Stimulated activated CD4-positive, alpha-beta T cell treated with anti-CD3 and anti-CD28 coated beads, TNF-alpha, amount 100 ng/mL, for 4 hours (primary cell): ENCODE measurements around the gene OSM.

Source experiments
- DNase-seq, 3 experiments: peaks; one replicate each; pipeline ENCODE4 v3.0.0-alpha.2; 2020; ENCODE audit warnings: low read depth in 3 of 3

The OSM gene

GRCh38 chr22:30263883-30264282, 2.8 kb downstream of the OSM start:
- DNase-seq: no peak

DNA sequence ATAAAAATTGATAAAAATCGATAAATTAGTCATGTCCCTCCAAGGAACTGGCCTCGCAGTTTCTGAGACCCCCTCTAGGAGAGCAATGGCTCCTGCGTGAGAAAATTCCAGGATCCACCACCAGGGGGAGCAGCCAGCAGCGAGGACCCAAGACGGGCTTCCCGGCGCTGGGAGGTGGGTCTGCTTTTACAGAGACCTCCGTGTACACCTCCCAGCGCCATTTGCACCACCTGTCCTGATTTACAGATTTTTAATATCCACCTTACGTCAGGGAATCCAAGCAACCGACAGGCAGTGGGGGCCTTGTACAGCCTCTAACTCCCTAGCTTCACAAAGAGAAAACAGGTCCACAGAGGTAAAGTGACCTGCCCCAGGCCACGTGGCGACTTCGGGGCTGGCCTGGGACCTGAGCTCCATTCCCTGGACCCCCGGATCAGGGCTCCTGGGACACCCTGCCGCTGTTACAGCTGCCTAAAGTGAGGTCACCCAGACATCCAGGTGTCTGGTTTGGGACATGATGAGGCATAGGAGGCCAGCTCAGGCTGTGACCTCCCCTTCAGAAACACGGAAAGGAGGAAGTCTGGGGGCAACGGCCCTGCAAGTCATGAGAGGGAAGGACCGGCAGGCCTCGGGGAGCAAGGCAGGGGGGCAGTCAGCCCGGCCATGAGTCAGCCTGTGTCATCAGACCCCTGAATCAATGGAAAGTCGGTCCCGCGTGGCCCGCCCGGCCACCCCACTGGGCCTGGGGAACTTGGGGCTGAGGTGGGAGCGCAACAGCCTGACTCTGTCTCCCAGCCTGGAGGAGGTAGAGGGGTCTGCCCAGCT, 3.5 kb downstream of the OSM start:
- peak; percentile 63 to 73 (median 69) for DNase-seq

GRCh38 chr22:30262112-30262511, 4.5 kb downstream of the OSM start:
- DNase-seq: no peak

DNA sequence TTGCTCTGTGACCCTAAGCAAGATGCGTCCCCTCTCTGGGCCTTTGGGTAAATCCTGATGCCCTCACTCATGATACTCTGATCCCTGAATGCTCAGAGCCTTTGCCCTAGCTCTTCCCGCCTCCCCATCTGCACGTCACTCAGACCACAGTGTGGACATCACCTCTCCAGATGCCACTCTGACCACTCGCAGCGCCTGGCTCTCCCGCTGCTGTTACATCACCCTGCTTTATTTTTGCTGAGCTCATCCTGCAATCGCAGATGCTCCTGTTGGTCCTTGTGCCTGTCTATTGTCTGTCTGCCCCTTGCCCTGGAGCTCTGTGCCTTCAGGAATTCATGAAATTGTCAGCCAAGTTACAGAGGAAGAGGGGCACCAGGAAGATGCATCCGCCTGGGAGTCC, 5.5 kb downstream of the OSM start:
- no peak for DNase-seq

GRCh38 chr22:30260682-30261081, 6.0 kb downstream of the OSM start:
- no peak for DNase-seq

DNA sequence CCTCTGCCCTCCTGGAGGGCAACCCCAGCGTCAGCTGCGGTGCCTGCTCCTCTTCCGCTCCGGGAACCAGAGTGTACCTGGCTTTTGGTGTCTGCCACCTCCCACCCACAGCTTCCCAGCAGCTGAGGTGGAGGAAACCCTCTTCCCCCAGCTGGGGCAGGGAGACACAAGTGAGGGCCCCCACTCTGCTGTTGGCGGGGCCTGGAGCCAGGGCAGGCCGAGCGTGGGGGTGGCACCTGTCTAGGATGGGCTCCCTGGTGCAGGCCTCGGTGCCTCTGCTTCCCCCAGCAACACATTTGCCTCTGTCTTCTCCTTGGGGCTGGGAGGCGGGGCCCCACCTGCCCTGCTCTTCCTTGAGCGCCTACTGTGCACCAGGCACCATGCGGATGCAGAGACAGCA, 6.4 kb downstream of the OSM start:
- DNase-seq: no peak

DNA sequence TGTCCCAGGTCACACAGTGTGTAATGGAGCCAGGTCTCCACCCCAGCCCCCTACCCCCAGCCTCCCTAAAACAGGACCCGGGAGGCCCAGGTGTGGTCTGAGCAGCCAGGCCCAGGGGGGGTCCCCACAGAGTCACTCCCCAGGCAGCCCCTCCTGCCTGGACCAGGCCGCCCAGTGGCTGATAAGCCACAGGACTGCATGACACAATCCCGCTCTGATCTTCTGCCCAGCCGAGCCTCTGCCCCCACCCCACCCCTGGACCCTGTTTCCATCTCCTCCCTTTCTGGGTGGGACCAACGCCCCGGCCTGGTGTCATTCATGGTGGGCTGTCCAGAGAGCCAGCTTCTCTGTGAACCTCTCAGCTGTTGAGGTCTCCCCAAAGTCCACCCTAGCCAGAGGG, 12.3 kb downstream of the OSM start:
- DNase-seq: no peak

GRCh38 chr22:30253205-30253852, 13.3 kb downstream of the OSM start:
- DNase-seq: no peak

DNA sequence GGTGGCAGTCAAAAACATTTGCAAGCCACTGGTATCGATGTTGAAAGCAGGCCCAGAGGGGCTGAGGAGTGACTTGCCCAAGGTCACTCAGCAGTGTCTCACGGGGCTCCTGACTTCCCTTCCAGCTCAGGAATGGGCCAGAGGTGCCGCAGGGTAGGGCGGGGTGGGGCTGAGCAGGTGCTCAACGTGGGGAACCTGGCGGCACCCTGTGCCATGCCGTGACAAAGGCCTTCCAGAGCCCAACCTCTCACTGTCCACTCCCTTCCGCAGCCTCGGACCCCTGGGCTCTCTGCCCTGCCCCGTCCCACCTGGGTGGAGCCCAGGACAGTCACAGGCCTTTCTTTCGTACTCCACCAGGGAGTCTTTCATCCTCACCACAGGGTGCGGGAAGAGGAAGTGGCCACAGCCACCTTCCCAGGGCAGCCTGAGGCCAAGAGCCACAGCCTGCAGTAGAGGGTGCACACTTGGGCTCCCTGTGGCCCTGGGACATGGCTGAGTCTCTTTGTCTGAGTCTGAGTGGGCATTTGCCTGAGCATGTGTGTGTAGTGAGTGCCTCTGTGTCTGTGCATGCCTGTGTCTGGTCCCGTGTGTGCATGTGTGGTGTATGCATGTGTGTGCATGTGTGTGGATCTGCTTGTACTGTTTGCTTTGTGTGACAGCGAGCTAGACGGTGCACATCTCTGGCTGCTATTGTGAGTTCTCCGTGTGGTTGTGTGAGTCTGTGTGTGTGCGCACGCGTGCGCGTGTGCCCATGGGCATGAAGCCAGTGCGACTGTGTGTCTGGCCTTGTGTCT, 14.0 kb downstream of the OSM start:
- no peak for DNase-seq

DNA sequence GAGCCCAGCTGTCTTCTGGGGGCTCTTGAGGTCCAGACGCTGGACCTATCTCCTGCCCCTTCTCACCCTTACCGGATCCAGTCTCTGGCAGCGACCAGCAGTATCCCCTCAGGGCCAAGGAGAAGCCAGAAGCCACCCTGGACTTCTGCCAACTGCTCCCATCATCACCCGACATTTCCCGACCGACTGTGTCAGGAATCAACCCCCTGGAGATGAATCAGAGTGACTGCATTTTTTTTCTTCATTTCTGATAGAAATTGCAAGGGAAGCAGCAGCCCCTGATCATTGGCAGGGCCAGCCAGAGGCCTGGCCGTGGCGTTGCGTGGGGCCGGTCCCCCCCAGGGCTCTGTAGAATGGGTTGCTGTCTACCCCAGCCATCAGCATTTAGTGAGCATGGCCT, 14.9 kb downstream of the OSM start:
- no peak for DNase-seq

- no peak for DNase-seq
Measured at GRCh38 chr22:30250661-30251267, 15.9 kb downstream of the OSM start.

GRCh38 chr22:30250039-30250565, 16.5 kb downstream of the OSM start:
- DNase-seq: no peak

GRCh38 chr22:30249049-30250038, 17.3 kb downstream of the OSM start:
- DNase-seq: no peak

DNA sequence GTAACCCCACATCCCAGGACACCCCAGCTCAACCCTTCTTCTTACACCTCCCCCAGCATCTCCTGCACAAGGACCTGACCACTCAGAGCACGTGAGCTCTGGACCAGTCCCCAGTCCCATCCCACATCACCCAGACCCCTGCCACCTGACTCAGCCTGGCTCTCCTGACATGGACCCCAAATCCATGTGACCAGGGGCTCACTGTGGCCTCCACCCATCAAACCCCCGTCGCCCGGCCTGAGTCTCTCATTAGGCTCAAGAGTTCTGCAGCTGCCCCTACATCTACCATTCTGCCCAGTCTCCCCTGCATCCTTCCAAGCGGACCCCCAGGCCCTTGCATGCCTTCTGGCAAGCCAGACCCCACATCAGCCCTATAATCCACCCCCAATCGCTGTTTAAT, 18.2 kb downstream of the OSM start:
- no peak for DNase-seq

DNA sequence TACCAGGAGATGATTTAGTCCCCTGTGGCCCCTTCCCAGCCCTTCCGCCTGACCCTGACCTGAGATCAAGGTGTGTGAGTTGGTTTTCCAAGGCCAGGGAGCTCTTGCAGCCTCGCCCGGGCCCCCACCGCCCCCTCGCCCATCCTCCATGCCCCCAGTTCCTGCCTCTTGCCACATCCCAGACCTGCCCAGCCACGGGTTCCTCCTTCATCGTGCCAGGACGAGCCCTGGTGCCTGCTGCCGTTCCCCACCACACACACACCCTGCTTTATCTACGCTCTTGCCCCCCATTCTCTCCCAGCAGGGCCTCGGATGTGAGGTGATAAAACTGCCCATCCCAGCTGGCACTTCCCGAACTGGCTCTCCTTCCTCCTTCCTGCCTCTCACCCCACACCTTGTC, 18.7 kb downstream of the OSM start:
- DNase-seq: no peak

- DNase-seq: no peak
Measured at GRCh38 chr22:30247561-30247960, 19.1 kb downstream of the OSM start.

- no peak for DNase-seq
Measured at GRCh38 chr22:30246814-30247376, 19.8 kb downstream of the OSM start.

DNA sequence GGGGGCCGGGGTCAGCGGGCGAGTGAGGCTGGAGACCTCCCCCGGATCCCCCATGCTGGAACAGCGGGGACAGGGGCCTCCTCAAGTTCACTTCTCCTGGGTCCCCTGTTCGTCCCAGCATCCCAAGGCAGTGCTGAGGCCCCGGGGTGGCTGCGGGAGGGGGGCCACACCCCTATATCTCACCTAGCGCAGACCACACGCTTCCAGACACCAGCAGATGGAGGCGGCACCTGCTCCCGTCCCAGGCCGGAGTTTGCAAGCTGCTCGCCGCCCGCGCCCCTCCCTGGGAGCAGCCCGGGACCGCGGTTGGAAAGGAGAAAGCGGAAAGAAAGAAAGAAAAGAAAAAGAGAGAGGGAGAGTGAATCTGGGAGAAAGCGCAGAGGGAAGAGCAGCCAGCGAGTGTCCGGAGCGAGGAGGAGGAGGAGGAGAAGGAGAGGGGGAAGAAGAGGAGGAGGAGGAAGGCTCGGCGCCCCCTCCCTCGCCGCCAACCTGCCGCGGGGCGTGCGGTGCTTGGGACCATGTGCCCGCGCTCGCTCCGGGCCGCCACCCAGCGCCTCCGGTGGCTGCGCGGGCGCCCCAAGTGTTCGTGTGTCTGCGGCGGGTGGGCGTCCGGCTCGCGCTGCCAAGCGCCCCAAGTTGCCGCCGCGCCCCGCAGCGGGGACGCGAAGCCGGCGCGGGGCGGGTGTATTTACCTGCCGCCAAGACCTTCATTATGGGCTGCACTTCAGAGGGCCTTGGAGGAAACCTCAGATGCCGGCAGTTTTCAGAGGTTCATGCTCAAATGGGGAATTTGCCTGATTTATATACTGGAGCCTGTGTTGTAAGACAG, 20.5 kb downstream of the OSM start, which contains the start of gene LIF:
TSS of gene LIF (minus strand) at position 775 of the 829 bp plus-strand sequence. CDS start at position 711, 64 bp downstream.
- DNase-seq: peak in 2 of 3 experiments; percentile 32 to 53
